Raji (cell line): ENCODE results near the gene RNASEH2C.

Source experiments
- POLR2A ChIP-seq: IDR thresholded peaks from 2 replicates; pipeline ENCODE4 v1.6.1; 2011; ENCODE audit warnings: low read depth, low read length, control low read depth; ENCODE audit not compliant: insufficient read depth

Gene RNASEH2C

GRCh38 chr11:65699306-65699705, 21.3 kb downstream of the RNASEH2C start:
- no peak for TF ChIP-seq POLR2A

GRCh38 chr11:65698205-65698604, 22.4 kb downstream of the RNASEH2C start:
- TF ChIP-seq POLR2A = no peak

GRCh38 chr11:65696802-65697552, 23.6 kb downstream of the RNASEH2C start:
- TF ChIP-seq POLR2A = no peak

GRCh38 chr11:65695459-65696241, 24.9 kb downstream of the RNASEH2C start:
- no peak for TF ChIP-seq POLR2A

- TF ChIP-seq POLR2A = no peak
Observed at GRCh38 chr11:65692367-65692766, 28.2 kb downstream of the RNASEH2C start.

- no peak for TF ChIP-seq POLR2A
Observed at GRCh38 chr11:65685981-65686380, 34.6 kb downstream of the RNASEH2C start.

GRCh38 chr11:65680192-65680743, 40.3 kb downstream of the RNASEH2C start:
- TF ChIP-seq POLR2A = no peak

- no peak for TF ChIP-seq POLR2A
Observed at GRCh38 chr11:65672982-65673381, 47.6 kb downstream of the RNASEH2C start.

- TF ChIP-seq POLR2A = no peak
Observed at GRCh38 chr11:65672180-65672860, 48.3 kb downstream of the RNASEH2C start.
